HL-60 (cell line): ENCODE results near the gene ERC2.

ENCODE experiments used
- DNase-seq, 2 experiments: peaks; one replicate each; pipeline ENCODE4 v3.0.0-alpha.2; 2010 to 2020; ENCODE audit warnings: low read depth in 1 of 2, low spot score in 1 of 2
- H3K27ac ChIP-seq: fragments of 250-450 bp; sonication (Bioruptor Pico); replicated peaks from 2 replicates; pipeline ENCODE4 v1.5.1; 2020; ENCODE audit warnings: mild to moderate bottlenecking, moderate library complexity
- H3K27me3 ChIP-seq: fragments of 250-450 bp; sonication (Bioruptor Pico); 2 replicates; pipeline ENCODE4 v1.5.1; 2021; ENCODE audit warnings: mild to moderate bottlenecking, moderate library complexity; ENCODE audit not compliant: insufficient read depth, poor library complexity, severe bottlenecking
- H3K4me3 ChIP-seq: replicated peaks from 2 replicates; pipeline ENCODE4 v1.5.1; 2011; ENCODE audit warnings: mild to moderate bottlenecking, control low read depth, low read length; ENCODE audit not compliant: insufficient read depth
- CTCF ChIP-seq: IDR thresholded peaks from one replicate; pipeline ENCODE4 v1.5.1; 2011; ENCODE audit warnings: low read length, control low read depth, inconsistent platforms; ENCODE audit not compliant: insufficient read depth
- GABPA ChIP-seq: IDR thresholded peaks from 2 replicates; pipeline ENCODE4 v1.6.1; 2012; ENCODE audit warnings: low read depth
- POLR2AphosphoS5 ChIP-seq: IDR thresholded peaks from 2 replicates; pipeline ENCODE4 v1.6.1; 2012; ENCODE audit warnings: low read depth
- REST ChIP-seq: IDR thresholded peaks from 2 replicates; pipeline ENCODE4 v1.6.1; 2012; ENCODE audit warnings: low read depth; ENCODE audit not compliant: insufficient replicate concordance
- SPI1 ChIP-seq: IDR thresholded peaks from 2 replicates; pipeline ENCODE4 v1.6.1; 2012; ENCODE audit warnings: low read depth, mild to moderate bottlenecking, borderline replicate concordance

Gene ERC2

DNA sequence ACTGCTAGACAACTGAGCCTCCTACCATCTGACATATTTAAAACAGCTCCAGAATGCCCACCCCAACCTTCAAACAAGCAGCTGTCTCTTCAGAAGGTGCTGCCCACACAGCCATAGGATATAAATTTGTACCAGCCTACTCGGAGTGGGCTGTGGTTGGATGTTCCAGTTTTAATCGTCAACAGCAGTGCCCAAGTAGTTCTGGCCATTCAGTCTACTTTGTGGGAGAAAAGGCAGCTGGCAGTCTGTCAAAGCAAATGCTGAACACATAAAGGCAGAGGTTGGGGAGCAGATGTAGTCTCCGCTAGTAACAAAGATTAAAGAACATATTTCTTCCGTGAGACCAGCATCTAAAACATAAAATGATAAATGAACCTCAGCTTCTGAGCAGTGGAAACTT, 15.9 kb upstream of the ERC2 start:
- Histone ChIP-seq H3K27me3 (peaks cover 4% of the 10 kb centered on the region), H3K27ac (no peak overlapping the region), H3K4me3 (no peak overlapping the region)
- DNase-seq: no peak
- no peak for TF ChIP-seq POLR2AphosphoS5
- no peak for TF ChIP-seq GABPA
- TF ChIP-seq REST: no peak
- no peak for TF ChIP-seq CTCF
- TF ChIP-seq SPI1: no peak

DNA sequence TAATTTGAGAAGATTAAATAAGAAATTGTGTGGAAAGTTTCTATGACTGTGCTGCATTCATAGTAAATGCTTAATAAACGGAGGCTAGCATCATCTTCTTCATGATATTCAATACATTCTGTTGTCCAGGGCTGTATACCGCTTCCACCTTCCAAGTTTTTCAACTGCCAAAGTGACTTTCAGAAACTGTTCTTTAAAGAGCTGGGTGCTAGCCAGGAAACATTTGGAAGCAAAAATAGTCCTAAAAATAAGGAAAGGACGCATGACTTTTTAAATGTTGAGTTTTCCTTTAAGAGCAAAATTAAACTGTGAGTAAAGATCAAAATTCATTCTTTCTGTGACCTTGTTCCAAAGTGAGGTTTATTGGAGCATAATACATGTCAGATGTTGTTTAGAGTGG, 9.4 kb upstream of the ERC2 start:
- peaks cover 9% of the 10 kb centered on the region for H3K27me3 ChIP-seq
- DNase-seq: no peak
- TF ChIP-seq REST: no peak
- no peak for TF ChIP-seq POLR2AphosphoS5
- TF ChIP-seq GABPA: no peak
- no peak for TF ChIP-seq CTCF
- no peak for TF ChIP-seq SPI1
- H3K4me3 ChIP-seq: no peak overlapping the region
- no peak overlapping the region for H3K27ac ChIP-seq

DNA sequence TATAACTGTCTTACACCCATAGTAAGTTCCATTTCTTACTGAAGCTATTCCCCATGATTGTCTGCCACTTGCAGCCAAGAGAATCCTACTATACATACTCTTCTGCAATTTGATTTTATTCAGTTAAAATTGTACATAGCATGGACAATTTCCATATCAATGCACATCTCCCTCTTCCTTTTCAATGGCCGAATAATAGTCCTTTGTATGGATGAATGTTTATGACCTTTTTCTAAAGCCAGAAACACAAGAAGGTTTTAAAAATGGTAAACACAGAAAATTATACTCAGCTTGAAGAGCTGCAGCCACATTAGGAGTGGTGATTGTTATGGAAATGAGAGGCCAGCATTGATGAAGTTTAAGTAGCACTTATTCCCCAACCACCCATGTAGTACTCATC, 8.5 kb upstream of the ERC2 start:
- no peak for DNase-seq
- TF ChIP-seq CTCF (no peak), POLR2AphosphoS5 (no peak), REST (no peak), GABPA (no peak), SPI1 (no peak)
- peaks cover 9% of the 10 kb centered on the region for H3K27me3 ChIP-seq
- H3K27ac ChIP-seq: no peak overlapping the region
- no peak overlapping the region for H3K4me3 ChIP-seq
